HepG2 (cell line): Measurements from ENCODE around the gene WDR83. TPM values are rescaled to one million over a fixed set of nuclear protein-coding genes. Genes with fewer than 3 reads are reported as not detected.

Experiments used
- ARNT2 ChIP-seq: sonication (generic); formaldehyde crosslinking; IDR thresholded peaks from 2 replicates; pipeline ENCODE4 v1.8.0; 2022; ENCODE audit warnings: mild to moderate bottlenecking, low read depth, missing genetic modification reagents, moderate library complexity
- CREB1 ChIP-seq, 2 experiments: fragments of 450-650 bp in 1 of 2; IDR thresholded peaks; 2 replicates each; pipeline ENCODE4 v1.6.1; 2016 to 2017; ENCODE audit warnings: control low read depth in 1 of 2, mild to moderate bottlenecking in 1 of 2, missing compliant biosample characterization in 1 of 2, missing genetic modification characterization in 1 of 2
- ELF3 ChIP-seq: IDR thresholded peaks from 2 replicates; pipeline ENCODE4 v1.6.1; 2016; ENCODE audit warnings: missing genetic modification reagents, missing compliant biosample characterization
- FOSL2 ChIP-seq: sonication (generic); formaldehyde crosslinking; IDR thresholded peaks from 2 replicates; pipeline ENCODE4 v1.4.0; 2020; ENCODE audit warnings: missing genetic modification reagents
- KDM5B ChIP-seq: sonication (generic); formaldehyde crosslinking; IDR thresholded peaks from 2 replicates; pipeline ENCODE4 v1.4.0; 2020; ENCODE audit warnings: missing genetic modification reagents, mild to moderate bottlenecking, borderline replicate concordance
- PAXIP1 ChIP-seq: sonication (generic); formaldehyde crosslinking; conservative IDR thresholded peaks from 2 replicates; pipeline ENCODE4 v1.4.0; 2020; ENCODE audit warnings: mild to moderate bottlenecking, missing genetic modification reagents, moderate library complexity
- REST ChIP-seq, 2 experiments: IDR thresholded peaks; 2 replicates each; pipeline ENCODE4 v1.6.1; 2011 to 2012; ENCODE audit warnings: low read length in 2 of 2, borderline replicate concordance in 1 of 2, low read depth in 1 of 2, mild to moderate bottlenecking in 1 of 2, moderate library complexity in 1 of 2
- RFXANK ChIP-seq: IDR thresholded peaks from 2 replicates; pipeline ENCODE4 v1.6.1; 2016
- SNAPC2 ChIP-seq: sonication (generic); formaldehyde crosslinking; IDR thresholded peaks from 2 replicates; pipeline ENCODE4 v1.8.1; 2022; ENCODE audit warnings: mild to moderate bottlenecking, missing genetic modification reagents
- TOE1 ChIP-seq: sonication (generic); formaldehyde crosslinking; IDR thresholded peaks from 2 replicates; pipeline ENCODE4 v1.4.0; 2020; ENCODE audit warnings: mild to moderate bottlenecking, missing genetic modification reagents
- ZBTB3 ChIP-seq: sonication (generic); formaldehyde crosslinking; IDR thresholded peaks from 2 replicates; pipeline ENCODE4 v1.4.0; 2020; ENCODE audit warnings: low read depth, mild to moderate bottlenecking, moderate library complexity, missing genetic modification reagents, borderline replicate concordance
- ZBTB37 ChIP-seq: sonication (generic); formaldehyde crosslinking; IDR thresholded peaks from 2 replicates; pipeline ENCODE4 v1.4.0; 2020; ENCODE audit warnings: mild to moderate bottlenecking, missing genetic modification reagents
- ZNF274 ChIP-seq: sonication (generic); formaldehyde crosslinking; IDR thresholded peaks from 2 replicates; pipeline ENCODE4 v1.5.1; 2020; ENCODE audit warnings: mild to moderate bottlenecking, missing genetic modification reagents
- ZNF292 ChIP-seq: sonication (generic); formaldehyde crosslinking; IDR thresholded peaks from 2 replicates; pipeline ENCODE4 v1.8.1; 2022; ENCODE audit warnings: mild to moderate bottlenecking, low read depth, missing genetic modification reagents, borderline replicate concordance
- ZNF382 ChIP-seq: sonication (generic); formaldehyde crosslinking; IDR thresholded peaks from 2 replicates; pipeline ENCODE4 v1.5.0; 2020; ENCODE audit warnings: missing genetic modification reagents, mild to moderate bottlenecking, borderline replicate concordance
- ZNF883 ChIP-seq: sonication (generic); formaldehyde crosslinking; IDR thresholded peaks from 2 replicates; pipeline ENCODE4 v1.5.1; 2020; ENCODE audit warnings: mild to moderate bottlenecking, missing genetic modification reagents; ENCODE audit errors: not compliant biosample characterization
- ZSCAN9 ChIP-seq: IDR thresholded peaks from 2 replicates; pipeline ENCODE4 v1.6.1; 2016; ENCODE audit warnings: borderline replicate concordance
- polyA plus RNA-seq, 8 experiments: library from polyadenylated mRNA; depleted of rRNA in 3 of 8; stranded (reverse) in 7 of 8; unstranded in 1 of 8; fragments of >200 nt; fragmentation: Illumina TruSeq in 4 of 8; extraction: Trizol in 4 of 8; gene quantifications; 2 replicates each; pipeline versions ENCODE4 v1.2.1 to v1.2.3, GENCODE V29; 2011 to 2016; ENCODE audit warnings: low read depth in 4 of 8, missing spikeins in 1 of 8, mixed read lengths in 1 of 8; ENCODE audit not compliant: insufficient read depth in 1 of 8
- total RNA-seq, 5 experiments: library from RNA; depleted of rRNA; stranded (reverse); fragments of >200 nt; fragmentation: Illumina TruSeq; extraction: Trizol; gene quantifications; 2 replicates each; pipeline ENCODE4 v1.2.3, GENCODE V29; 2016; ENCODE audit warnings: low read depth in 1 of 5

WDR83 gene
- total and polyA plus RNA-seq, 2 of the 13 experiments (the other 11 are each of a cell fraction or from before 2014, with no cell fraction given), result 4.5 to 10.7 TPM

- TF ChIP-seq REST (IDR thresholded peaks at IDR 0.05; ENCODE audit: borderline replicate concordance in 1 of 2, low read depth in 1 of 2, low read length in 2 of 2) (no peak), ZNF274 (peak; percentile 68; the same call in 1 of the 2 replicates), RFXANK (no peak), ZNF382 (CRISPR knock-in tag) (no peak), ZBTB37 (CRISPR knock-in tag) (no peak), ARNT2 (0 out of 2 replicates have a peak, but pooled peaks have one; percentile 26), FOSL2 (peak; percentile 19; the same call in 1 of the 2 replicates), ELF3 (CRISPR knock-in tag) (peak; percentile 50; the same call in 1 of the 2 replicates), SNAPC2 (CRISPR knock-in tag) (no peak), ZSCAN9 (CRISPR knock-in tag) (no peak), TOE1 (CRISPR knock-in tag) (no peak), PAXIP1 (CRISPR knock-in tag) (0 out of 2 replicates have a peak, but pooled peaks have one; percentile 15), KDM5B (peak; percentile 65; the same call in 1 of the 2 replicates), CREB1 (IDR thresholded peaks at IDR 0.05) (peak; percentile 17; the same call in 1 of the 2 replicates), CREB1 (CRISPR knock-in tag; IDR thresholded peaks at IDR 0.05) (no peak), ZNF292 (CRISPR knock-in tag) (no peak), ZBTB3 (CRISPR knock-in tag) (no peak), ZNF883 (peak; percentile 49)
Measured at GRCh38 chr19:12639901-12640613, 26.6 kb upstream of the WDR83 start (continued).
